A204.1 (cell line): Measurements from ENCODE around the gene NAV3.

Experiments
- FAIRE-seq: peaks from 2 replicates; lab custom pipeline; 2012; peaks lifted over from hg19 to GRCh38; lab: Jason Lieb, UNC

NAV3 gene

DNA sequence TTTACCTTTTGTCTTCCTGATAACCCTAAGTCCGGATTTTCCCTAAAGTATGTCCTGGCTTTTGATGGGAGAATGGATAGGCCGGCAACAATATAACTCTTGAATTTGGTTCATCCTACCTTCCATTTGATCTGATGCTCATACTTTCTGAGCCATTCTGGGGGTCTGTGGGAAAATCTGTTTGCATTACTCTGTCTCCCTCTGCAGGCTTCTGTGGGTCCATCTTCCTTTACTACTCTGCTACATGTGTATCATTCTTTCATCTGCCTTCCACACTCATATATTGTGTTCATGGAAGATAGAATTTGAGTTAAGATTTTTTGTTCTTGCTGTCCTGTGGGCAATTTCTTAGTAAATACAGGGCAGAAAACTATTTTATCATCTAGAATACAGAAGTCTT, 101.5 kb downstream of the NAV3 start:
- no peak for FAIRE-seq

DNA sequence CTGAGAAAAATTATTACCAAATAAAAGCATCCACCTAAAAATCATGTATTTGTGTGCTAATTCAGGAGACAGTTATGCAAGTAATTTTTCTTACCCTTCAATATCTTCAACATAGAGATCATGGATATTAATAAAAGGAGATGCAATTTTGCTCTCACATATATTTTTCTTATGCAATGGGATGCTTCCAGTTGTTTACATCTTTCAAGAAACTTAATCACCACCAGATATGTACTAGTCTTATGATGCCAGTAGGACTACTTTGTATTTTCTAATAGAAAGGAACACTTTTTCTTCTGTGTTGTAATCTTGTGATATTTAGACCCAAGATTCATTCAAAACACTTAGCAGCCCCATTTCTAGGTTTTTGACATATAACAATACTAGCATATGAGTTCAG, 107.6 kb downstream of the NAV3 start:
- no peak for FAIRE-seq

GRCh38 chr12:77940011-77940423, 109.3 kb downstream of the NAV3 start:
- no peak for FAIRE-seq

DNA sequence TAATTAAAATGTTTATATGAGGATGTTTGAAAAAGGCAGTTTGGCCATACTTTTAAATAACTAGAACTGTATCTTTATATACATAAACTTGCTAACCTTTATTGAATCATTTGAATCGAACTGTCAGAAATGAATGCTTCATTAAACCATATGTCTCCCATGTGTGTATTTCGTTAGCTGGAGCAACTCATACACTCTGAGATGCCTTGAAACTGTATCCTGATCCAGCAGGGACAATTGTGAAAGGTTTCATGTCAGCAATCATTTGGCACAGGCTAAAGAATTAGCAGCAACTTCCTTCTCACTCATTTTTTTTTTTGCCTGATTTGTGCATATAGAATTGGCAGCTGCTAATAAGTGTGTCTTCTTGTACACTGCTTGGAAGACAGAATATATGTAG, 109.9 kb downstream of the NAV3 start:
- no peak for FAIRE-seq

- FAIRE-seq: no peak
Measured at GRCh38 chr12:77941401-77941800, 110.7 kb downstream of the NAV3 start.

DNA sequence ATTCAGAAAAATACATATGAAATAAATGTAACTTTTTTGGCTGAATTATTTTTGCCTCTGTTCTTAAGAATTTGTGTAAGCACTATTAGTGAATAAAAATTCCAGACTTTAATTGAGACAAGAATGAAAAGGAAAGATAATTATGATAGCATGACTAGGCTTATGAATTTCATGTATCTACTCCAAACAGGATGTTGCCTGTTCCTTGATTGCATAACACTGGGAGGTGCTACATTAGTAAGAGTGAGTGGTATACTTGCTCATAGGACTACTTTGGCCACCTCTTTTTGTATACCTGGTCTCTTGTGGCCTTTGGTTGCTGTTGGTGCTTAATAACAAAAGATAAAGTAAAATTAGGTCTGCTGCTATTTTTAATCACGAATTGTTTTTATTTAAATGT, 112.8 kb downstream of the NAV3 start:
- FAIRE-seq: no peak

- no peak for FAIRE-seq
Measured at GRCh38 chr12:77946541-77947061, 115.9 kb downstream of the NAV3 start.

DNA sequence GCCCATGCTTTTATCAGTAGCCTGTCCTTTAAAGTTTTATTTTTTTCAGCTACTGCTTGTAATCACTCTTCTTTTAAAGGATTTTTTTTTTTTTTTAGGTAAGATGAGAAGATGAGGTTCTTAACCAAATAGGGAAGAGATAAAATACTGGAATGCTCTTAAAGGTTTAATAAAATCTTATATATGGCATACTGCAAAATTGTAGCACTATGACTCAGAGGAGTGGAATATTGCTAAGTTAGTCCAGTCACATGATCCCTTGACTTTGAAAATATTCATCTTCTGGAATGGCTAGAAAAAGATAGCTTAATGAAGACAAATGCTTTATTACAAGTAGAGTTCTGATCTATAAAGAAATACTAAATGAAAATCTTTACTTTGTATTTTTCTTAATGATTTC, 116.6 kb downstream of the NAV3 start:
- FAIRE-seq: no peak

DNA sequence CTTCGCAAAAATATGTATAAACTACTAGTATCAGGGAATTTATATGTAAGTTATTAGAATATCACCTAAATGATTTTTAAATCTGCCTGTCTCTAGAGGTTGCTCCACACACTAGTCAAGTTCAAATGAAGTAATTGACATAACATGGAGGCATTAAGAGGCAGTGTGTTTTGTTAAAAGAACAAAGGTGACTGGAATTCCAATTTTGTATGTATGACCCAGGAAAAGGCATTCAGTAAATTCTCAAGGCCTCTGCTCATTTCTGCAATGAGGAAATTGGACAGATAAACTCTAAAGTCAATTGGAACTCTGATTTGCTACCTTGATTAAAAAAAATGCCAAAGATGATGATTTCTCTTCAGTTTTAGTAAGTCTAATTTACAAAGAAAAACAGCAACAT, 117.1 kb downstream of the NAV3 start:
- no peak for FAIRE-seq

DNA sequence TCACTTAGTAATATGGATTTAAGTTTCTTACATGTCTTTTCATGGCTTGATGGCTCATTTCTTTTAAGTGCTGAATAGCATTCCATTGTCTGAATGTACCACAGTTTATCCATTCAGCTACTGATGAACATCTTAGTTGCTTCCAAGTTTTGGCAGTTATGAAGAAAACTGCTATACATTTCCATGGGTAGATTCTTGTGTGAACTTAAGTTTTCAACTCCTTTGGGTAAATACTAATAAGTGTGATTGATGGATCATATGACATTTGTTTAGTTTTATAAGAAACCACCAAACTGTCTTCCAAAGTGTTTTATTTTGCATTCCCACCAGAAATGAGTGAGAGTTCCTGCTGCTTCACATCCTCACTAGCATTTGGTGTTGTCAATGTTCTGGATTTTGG, 119.2 kb downstream of the NAV3 start:
- no peak for FAIRE-seq

DNA sequence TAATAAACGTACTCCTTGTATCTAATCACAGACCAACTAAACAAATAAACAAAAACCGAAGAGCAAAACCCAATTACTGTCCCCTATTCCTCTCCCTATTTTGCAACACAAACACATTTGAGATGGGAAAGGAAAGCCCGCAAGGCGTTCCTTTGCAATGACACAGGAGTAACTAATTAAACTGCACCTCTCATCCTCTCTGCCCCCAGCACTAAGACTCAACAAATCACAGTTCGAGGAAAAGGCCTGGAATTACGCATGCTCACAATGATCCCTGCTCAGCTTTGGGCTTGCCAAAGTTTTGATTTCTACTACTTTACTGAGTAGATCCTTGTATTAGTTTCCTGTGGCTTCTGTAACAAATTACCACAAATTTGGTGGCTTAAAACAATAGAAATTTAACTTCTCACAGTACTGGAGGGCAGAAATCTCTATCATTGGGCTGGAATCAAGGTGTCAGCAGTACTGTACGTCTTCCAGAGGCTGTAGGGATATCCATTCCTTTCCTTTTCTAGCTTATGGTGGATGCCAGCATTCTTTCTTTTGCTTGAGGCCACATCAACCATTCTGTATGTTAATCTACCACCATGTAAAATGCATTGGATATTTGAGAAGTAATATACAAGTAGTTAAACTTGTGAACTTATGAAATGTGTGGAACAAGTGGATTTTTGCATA, 123.0 kb downstream of the NAV3 start:
- FAIRE-seq: no peak

DNA sequence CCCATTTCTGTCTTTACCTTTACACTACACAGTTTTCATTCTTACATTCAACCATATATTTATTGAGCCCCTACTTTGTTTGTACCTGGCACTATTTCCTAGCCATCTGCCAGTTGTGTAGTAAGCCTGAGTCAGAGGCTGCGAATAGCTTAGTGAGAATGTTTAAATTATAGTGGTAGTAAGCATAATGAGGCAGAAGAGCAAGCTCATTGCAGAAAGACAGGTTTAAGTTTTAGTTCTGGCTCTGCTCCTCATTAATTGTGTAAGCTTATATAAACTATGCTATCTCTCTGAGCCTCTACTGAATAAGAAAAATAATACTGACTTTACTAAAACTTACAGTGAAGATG, 123.5 kb downstream of the NAV3 start:
- FAIRE-seq: no peak

DNA sequence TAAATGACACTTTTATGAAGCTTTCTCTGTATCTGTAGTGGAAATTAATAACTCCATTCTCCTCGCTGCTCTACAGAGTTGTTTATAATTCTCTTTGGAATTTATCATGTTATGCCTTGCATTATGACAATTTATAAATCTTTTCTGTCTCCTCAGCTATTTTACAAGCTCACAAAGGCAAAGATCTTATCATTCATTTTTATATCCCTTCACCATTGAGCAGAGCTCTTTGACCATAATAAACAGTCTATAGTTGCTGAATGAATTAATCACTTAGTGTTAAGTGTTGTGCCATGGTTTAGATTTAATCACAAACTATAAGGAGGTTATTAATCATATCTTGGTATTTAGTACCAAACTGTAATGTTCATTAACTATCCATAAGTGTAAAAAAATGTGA, 126.4 kb downstream of the NAV3 start:
- FAIRE-seq: no peak

- no peak for FAIRE-seq
Measured at GRCh38 chr12:77963576-77964178, 133.0 kb downstream of the NAV3 start.

DNA sequence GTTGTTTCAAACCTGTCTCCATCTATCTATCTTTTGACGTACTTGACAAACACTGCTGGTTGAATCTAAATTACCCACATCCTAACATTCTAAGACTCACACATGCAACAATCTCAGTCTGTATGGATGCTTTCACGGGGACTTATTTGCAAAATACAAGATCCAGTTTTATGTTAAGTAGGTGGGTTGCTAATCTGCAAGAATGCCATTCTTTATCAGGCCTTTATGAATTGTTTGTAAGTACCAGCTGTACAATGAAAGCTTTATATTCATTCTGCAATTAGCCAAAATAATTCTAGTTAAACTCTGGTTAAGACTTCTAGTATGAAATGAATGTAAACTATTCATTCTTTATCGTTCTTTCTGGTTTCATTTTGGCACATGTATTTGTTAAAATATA, 135.1 kb downstream of the NAV3 start:
- FAIRE-seq: no peak

GRCh38 chr12:77968021-77968420, 137.3 kb downstream of the NAV3 start:
- FAIRE-seq: no peak

GRCh38 chr12:77968571-77968970, 137.9 kb downstream of the NAV3 start:
- FAIRE-seq: no peak

- FAIRE-seq: no peak
Measured at GRCh38 chr12:77973579-77973978, 142.9 kb downstream of the NAV3 start.

- FAIRE-seq: no peak
Measured at GRCh38 chr12:77974645-77975044, 144.0 kb downstream of the NAV3 start.

DNA sequence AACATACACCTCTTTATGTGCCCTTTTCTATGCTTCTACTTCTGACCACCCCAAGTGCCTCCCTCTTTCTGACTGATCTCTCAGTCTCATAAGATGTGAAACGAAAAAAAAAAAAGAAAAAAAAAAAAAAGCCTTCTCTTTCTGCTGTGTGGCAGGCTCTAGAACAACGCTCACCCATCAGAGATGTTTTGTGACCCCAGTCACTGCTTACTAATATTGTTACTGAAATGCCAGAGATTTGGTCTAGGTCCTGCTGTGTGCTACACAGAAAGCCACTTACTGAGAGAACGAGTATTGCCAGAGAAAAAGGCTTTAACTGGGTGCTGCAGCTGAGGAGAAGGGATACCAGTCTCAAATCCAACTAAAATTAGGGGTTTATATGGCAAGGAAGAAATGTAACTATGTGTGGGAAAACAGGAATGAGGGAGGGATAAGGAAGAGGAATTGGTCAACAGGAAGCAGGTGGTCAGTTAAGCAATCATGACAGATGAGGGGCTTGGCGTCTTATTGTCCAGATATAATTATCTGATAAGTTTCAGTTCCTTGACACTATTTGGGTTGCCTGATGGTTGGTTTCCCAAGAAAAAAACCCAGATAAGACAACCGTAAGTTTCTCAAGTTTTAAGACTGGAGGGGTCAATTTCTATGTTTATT, 149.0 kb downstream of the NAV3 start:
- no peak for FAIRE-seq

GRCh38 chr12:77980782-77981181, 150.1 kb downstream of the NAV3 start:
- no peak for FAIRE-seq

DNA sequence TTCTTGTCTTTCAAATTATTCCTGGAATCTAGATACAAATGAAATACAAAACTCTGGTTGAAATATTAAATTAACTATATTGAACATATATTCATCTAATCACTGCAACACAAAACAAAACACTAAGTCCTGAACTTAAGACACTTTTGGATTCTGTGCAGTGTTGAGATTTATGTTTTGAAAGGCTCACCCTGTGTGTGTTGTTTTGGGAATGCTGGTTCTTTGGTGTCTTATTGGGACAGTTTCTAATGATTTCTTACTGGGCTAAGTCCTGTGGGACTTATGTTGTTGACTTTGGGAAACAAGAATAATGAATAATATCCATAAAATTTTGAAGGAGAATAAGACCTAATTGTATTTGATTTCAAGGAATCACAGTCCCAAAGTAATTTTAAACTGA, 153.2 kb downstream of the NAV3 start:
- no peak for FAIRE-seq

- no peak for FAIRE-seq
Measured at GRCh38 chr12:77992760-77993159, 162.1 kb downstream of the NAV3 start.

GRCh38 chr12:77993658-77994057, 163.0 kb downstream of the NAV3 start:
- no peak for FAIRE-seq
